NCI-H1092 treated with DMSO at 0.1 percent for 48 hours (cell line): ENCODE results near the gene TAS2R10.
"Not testable (repeated sequence)": the region's sequence is repeated elsewhere in the genome, so short reads cannot be mapped to it uniquely, and the experiment has no call there.

Source experiments
- DNase-seq: peaks from one replicate; lab custom pipeline; 2025; lab: John Stamatoyannopoulos, UW

TAS2R10 gene, protein sequence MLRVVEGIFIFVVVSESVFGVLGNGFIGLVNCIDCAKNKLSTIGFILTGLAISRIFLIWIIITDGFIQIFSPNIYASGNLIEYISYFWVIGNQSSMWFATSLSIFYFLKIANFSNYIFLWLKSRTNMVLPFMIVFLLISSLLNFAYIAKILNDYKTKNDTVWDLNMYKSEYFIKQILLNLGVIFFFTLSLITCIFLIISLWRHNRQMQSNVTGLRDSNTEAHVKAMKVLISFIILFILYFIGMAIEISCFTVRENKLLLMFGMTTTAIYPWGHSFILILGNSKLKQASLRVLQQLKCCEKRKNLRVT

DNA sequence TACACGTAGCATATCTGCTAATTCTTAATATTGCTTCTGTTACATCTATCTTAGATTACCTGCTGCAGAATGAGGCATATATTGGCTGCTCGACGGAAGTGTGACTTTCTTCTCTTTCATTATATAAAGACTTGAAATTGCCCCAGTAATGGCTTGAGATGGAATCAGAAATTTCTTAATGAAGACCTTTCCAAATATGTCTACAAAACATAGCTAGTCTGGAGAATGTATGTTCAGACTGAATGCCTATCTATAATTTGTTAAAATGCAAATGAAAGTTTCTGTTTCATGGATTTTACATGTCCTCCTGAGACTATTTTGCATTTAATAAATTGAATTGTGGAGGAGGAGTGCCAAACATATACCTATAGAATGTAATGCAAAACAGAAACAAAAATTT lies at the start of gene TAS2R10:
Gene TAS2R10, minus strand, starts transcription at position 101 of the 400 bp plus-strand sequence. Its CDS starts 89 bp downstream, at position 12.
- DNase-seq: no peak

DNA sequence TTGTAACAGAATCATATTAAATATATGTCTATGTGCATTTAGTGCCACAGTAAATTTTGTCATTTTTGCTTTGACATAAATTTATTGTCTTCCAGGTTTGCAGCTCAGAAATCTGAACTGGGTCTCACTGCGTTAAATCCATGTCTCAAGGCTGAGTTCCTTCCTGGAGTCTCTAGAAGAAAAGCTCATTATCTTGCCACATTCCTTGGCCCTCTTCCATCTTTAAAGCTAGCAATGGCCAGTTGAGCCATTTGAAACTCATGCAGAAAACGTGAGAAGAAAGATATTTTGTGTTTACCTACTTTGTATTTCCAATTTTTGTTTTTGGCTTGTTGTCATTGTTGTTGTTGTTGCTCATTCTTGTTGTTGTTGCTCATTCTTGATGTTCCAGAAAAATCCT lies 47.2 kb upstream of the TAS2R10 start:
- no peak for DNase-seq

DNA sequence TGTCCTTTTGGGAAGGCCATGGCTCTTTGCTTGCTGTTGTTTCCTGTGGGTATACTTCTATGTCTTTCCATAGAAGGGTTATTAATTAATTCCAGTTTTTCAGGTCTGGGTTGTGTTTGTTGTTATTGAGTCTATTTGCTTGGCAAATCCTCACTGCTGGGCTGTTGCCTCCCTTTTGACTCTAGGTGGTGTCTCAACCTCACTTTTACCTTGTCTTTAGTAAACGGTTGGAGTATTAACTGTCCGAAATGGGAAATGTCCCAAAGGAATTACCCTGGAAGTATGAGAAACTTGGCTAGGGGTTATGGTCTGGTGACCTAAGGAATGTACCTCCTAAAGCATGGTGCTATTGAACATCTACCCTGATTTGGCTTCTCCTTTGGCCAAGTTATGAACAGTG lies 41.2 kb upstream of the TAS2R10 start:
- no peak for DNase-seq

DNA sequence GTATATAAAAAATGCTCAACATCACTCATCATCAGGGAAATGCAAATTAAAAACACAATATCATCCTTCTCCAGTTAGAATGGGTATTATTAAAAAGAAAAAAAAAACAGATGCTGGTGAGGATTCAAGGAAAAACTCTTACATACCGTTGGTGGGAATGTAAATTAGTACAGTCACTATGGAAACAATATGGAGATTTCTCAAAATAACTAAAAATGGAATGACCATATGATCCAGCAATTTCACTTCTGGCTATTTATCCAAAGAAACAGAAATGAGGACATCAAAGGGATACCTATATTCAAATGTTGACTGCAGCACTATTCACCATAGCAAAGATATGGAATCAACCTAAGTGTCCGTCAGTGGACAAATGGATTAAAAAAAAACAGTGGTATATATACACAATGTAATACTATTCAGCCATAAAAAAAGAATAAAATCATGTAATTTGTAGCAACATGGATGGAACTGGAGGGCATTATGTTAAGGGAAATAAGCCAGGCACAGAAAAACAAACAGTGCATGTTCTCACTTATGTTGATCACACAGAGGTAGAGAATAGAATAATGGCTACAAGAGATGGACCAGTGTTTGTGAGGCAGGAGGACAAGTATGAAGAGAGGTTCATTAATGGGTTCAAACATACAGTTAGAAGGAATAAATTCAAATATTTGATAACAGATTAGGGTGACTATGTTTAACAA lies 37.5 kb upstream of the TAS2R10 start:
- no peak for DNase-seq

DNA sequence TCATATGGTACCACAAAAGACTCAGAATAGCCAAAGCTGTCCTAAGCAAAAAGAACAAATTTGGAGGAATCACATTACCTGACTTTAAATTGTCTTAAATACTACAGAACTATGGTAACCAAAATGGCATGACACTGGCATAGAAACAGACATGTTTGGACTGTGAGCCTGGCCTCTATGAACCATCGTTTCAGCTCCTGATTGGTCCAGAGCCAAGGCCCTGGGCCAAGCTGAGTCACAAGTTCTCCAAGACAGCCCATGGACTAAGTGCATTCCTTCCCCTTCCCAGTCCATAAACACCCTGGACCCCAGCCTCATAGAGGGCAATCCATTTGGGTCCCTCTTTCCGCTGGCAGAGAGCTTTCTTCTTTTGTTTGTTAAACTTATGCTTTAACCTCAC lies 35.2 kb upstream of the TAS2R10 start:
- DNase-seq: no peak

DNA sequence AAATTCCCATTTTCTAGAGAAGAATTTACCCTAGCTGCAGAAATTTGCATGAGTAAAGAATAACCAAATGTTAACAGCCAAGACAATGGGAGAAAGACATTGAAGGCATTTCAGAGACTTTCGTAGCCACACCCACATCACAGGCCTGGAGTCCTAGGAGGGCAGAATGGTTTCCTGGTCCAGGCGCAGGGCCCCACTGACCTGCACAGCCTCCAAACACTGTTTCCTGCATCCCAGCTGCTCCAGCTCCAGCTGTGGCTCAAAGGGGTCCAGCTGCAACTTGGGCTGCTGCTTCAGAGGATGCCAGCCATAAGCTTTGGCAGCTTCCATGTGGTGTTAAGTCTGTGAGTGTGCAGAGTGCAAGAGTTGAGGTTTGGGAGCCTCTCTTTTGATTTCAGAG lies 29.6 kb upstream of the TAS2R10 start:
- no peak for DNase-seq

DNA sequence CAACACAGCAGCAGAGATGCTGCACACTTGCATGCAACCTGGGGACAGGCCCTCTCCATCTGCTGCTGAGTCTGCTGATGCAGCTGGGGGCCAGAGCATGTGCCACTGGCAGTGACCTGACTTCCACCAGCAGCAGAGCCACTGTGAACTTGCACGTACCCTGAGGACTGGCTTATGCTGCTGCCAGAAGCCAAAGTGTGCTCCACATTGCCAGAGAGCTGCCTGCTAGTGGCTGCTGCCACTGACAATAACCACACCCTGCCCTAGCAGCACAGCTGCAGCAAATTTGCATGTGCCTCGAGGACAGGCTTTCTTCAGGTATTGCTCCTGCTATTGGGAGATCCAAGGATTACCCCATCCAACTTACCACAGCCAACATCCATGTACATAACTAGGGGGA lies 27.6 kb upstream of the TAS2R10 start:
- DNase-seq: no peak

DNA sequence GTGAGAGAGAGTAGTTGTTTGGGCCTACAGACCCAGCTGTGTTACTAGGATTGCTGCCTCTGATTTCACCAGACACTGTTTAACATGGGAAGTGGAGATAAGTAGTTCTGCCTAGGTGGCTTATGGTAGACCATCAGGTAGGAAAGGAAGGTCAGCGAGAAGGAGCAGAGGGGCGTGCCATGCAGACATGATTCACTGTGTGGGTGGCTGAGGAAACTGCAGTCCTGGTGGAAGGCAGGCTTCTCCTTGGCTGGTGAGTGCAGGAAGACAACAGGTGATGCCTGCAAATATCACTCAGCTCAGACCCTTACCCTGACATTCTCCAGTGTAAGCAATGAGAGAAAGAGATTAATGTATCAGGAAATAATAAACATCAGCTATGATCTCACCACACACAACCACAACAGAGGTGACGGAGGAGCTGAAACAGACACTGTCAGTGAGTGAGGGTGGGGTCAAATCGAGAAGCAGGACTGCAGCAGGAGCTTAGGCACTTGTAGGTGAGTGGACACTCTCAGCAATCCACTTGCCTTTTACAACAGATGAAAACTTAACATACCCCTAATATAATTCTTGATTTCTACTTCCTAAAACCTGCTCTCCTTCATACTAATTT lies 25.2 kb upstream of the TAS2R10 start:
- no peak for DNase-seq

DNA sequence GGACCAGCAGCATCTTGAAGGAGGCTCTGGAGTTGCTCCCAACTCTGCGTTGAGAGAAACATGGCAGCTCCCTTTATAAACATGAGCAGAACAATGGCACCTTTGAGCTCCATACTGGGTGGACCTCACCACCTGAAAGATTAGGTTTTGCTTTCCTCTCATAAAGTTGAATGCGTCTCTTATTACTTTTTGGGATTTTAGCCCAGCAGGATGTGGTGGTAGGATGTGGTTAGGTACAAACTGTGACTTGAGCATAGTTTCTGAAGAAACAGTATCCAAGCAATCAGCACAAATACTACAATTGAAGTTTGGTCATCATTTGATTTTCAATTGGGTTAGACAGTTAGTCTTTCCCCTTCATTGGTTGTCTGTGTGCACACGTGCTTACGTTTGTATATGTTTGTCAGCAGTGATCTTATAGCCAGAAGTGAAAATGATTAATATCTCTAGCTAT lies 23.3 kb upstream of the TAS2R10 start, which contains the start of gene PRR4:
Gene PRR4, minus strand, starts transcription at position 51 of the 454 bp plus-strand sequence. Its CDS starts 38 bp downstream, at position 13.
- no peak for DNase-seq

DNA sequence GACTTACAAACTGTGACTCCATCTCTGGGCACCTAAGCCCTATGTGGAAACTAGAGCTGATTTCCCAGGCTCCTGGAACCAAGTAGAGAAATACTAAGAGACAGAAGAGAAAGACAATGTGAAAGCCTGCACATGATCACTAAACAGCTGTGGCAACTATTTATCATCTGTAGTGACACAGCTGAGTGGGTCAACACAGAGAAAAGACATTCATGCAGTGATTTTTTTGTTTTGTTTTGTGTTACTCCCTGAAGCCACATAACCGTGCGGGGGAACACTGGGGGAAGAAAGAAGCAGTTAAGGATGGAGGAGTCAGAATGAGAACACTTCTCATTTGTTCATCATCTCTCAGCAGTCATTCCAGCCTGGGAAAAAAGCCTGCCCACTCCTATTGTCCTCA lies 21.6 kb upstream of the TAS2R10 start:
- DNase-seq: no peak

DNA sequence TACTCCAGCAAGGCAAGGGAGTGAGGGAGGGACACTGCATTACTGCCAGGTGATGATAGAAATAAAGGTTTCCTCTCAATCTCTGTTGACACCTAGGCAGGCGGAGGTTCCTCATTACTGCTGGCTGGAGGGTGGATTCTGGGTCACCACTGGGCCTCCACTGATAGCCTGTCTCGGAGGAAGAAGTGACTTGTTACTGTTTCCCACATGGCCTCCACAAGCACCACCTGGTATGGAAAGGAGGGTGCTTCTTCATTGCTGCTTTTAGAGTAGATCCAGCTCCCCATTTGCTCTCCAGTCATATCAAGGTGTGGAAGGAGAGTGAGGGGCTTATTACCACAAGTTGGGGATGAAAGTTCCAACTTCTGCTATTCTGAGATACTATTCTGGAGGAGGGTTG lies 16.7 kb upstream of the TAS2R10 start:
- DNase-seq: no peak

DNA sequence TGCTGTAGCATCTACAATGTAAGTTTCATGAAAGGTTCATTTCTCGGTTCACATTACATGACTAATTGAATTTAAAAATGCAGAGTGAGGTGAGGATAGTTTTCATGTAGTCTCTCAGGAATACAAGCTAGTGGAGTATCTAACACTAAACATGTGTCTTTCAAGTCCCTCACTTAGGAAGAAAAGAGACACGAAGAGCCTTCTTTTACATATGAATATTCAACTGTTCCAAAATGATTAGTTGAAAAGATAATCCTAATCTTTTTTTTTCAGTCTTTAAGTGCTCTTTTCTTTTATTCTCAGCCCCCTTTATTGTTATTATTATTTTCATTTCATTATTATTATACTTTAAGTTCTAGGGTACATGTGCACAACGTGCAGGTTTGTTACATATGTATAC lies 12.3 kb upstream of the TAS2R10 start:
- DNase-seq: no peak

DNA sequence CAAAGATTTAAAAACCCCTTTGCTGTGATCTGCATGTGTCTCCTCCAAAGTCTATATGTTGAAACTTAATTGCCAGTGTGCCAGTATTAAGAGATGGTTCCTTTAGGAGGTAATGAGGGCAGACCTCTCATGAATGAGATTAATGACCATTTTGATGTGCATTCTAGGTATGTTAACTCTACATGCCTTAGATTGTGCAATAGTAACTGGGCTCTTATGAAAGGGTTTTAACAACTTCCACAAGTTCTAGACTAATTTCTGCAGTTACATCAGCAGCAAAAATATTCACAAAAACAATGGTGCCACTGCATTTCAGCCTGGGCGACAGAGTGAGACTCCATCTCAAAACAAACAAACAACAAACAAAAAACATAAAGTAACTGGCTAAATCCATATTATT lies 3.8 kb upstream of the TAS2R10 start:
- no peak for DNase-seq

DNA sequence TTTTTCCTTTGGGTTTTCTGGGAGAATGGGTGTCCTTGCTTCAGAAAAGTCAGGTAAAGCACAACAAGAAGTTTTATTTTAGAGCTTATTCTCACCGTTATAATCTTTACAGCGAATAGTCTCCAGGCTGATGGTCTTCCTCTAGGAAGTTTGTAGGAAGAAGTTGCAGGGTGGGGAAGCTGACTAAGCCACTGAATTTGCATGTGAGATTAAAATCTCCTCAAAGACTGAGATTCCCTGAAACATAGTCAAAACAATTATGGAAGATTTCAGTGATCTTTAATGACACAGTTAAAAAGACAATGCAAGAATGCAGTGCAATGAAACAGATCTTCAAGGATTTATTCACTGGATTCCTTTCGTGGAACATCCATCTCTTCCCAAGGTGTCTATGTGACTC lies 1.2 kb downstream of the TAS2R10 start:
- DNase-seq: no peak

DNA sequence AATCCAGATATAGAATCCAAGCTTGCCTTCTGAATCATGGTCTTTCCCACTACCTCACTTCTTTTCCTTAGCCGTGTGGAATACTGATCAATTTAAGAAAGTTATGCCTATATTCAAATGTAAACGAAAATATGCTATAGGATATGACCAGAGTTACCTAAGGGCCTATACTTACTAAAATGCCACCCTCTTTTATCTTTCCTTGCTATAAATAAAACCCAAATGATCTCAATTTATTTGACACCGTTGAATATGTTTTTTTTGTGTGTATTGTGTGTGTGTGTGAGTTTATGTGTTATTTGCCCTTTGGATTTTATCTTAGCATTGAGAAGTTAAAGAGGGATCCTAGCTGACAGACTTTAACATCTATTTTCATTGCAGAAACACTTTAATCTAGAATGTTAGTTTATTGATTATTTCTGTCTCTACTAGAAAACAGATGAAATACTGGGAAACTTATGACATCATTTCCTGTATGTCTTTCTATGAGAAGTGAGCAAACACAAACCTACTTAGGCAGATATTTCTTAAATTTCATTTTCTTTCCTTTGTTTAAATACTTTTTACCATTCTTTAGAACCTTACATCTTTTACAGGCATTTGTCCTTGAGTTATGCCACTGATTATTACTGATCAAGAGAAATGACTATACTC lies 14.1 kb downstream of the TAS2R10 start:
- DNase-seq: no peak

DNA sequence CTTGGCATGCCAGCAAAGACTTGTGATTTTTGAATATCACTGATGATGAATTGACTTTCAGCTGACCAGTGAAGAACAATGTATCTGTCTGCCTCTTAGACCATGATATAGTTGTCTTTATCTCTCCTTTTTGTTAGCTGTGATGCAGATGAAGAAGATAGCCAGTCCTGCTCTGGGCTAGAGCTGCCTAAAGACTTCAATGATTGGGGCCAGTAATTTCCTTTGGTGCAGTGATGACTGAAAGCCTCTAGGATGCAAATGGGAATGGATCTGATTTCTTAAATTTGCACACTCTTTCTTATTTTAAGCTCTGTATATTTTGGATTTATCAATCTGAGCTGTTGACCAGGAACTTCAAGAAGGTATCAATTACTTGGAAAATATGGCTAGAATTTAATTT lies 16.1 kb downstream of the TAS2R10 start, which contains the start of gene TAS2R9:
Gene TAS2R9, minus strand, starts transcription at position 101 of the 400 bp plus-strand sequence. Its CDS starts 93 bp downstream, at position 8.
- no peak for DNase-seq

DNA sequence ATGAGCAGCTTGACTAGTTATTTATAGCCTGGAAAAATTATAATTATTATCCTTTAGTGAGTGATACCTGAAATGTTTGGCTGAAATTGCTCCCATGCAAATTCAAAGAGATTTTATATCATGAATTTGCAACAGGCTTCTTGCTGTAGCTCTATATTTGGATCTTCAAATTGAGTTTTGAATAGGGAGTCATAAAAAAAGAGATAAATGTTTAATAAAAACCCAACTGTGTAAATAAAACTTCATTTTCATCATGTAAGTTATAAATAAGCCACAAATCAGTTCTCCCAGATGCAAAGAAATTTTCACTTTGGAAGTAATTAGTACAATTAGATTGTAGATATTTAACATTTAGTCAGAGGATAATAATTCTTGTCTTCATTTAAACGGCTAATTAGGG lies 19.0 kb downstream of the TAS2R10 start, which contains the start of gene TAS2R8:
Gene TAS2R8, minus strand, starts transcription at position 101 of the 400 bp plus-strand sequence. CDS start 306 bp downstream, outside the sequence.
- DNase-seq: no peak

DNA sequence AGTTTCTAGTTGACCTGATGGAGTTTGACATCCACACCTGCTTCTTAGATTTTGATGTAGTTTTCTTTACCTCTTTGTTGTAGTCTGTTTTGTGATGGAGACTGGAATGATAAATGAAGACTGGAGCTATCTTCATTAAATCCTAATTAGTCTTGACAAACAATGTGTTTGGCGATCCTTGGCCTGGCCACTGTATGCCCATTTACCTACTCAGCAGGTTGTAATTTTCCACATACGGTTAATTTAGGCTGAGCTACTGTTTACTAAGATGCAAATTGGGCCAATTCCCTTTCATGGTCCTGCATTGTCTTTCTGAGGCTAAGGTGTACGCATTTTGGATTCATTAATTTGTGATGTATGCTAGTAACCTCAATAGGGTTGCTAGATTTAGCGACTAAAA lies 23.6 kb downstream of the TAS2R10 start, which contains the start of gene TAS2R7:
Gene TAS2R7, minus strand, starts transcription at position 41 of the 400 bp plus-strand sequence. CDS start 57 bp downstream, outside the sequence.
- DNase-seq: no peak

DNA sequence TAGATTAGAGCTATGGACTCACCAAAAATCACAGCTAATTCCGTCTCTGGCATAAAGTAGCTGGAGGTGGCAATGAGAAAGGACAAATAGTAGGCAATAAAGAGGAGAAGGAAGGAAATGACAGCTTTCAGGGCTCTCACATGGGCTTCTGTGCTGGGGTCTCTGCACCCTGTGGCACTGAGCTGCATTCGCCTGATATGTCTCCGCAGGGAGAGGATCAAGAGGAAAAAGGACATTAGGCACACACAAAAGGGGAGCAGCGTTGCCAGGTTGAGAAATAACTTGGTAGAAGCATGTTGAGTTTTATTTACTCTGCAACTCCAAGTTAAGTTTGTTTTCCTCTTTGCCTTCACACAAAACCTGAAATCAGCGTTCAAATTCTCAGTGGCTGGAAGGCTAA lies 24.4 kb downstream of the TAS2R10 start:
- no peak for DNase-seq

DNA sequence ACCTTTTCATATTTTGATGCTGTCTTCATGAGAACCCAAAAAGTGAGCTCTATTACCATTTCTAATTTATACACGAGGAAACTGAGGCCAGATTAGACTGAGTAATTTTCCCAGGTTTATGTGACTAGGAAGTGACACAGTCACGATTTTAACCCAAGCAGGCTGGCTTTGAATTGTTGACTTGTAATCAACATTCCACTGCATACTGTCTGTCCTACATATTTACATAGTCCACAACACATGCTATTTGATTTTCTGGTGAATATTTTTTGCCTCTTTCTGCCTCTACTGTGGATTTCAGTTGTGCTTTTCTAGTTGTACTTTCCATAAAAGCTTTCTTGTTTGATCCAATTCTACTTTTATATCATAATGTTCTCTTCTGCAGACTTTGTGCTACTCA lies 31.9 kb downstream of the TAS2R10 start:
- DNase-seq: no peak

DNA sequence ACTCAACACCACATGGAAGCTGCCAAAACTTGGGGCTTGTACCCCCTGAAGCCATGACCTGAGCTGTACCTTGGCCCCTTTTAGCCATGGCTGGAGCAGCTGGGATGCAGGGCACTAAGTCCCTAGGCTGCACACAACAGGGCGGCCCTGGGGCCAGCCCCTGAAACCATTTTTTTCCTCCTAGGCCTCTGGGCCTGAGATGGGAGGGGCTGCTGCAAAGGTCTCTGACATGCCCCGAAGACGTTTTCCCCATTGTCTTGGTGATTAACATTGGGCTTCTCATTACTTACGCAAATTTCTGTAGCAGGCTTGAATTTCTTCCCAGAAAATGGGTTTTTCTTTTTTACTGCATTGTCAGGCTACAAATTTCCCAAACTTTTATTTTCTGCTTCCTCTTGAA lies 34.4 kb downstream of the TAS2R10 start:
- DNase-seq: not testable (repeated sequence)

DNA sequence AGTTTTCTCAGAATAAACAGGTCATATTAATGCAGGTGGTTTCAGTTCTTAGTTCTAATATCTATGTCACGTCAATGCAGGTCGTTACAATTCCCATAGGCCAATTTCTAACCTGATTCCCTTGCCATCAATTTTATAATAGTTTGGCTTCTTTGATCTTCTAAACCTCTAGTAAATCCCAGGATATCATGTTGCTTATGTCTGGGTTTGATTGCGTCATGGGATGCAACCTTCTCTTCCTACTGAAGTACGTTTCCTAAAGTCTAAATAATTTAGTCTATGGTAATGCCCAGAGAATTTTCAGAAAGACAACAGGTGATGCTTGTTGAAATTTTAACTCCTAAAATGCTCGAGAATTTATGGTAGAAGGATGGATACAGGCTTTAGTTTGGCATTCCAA lies 42.9 kb downstream of the TAS2R10 start:
- no peak for DNase-seq
